PFSK-1 (cell line): ENCODE data around the gene BCL2.

Experiments used
- POLR2AphosphoS5 ChIP-seq: IDR thresholded peaks from 2 replicates; pipeline ENCODE4 v1.6.1; 2012; ENCODE audit warnings: low read depth, mild to moderate bottlenecking, control low read depth, low read length, moderate library complexity
- SIN3A ChIP-seq: IDR thresholded peaks from 2 replicates; pipeline ENCODE4 v1.6.1; 2012; ENCODE audit warnings: mild to moderate bottlenecking, low read length, moderate library complexity, borderline replicate concordance; ENCODE audit not compliant: insufficient read depth

DNA sequence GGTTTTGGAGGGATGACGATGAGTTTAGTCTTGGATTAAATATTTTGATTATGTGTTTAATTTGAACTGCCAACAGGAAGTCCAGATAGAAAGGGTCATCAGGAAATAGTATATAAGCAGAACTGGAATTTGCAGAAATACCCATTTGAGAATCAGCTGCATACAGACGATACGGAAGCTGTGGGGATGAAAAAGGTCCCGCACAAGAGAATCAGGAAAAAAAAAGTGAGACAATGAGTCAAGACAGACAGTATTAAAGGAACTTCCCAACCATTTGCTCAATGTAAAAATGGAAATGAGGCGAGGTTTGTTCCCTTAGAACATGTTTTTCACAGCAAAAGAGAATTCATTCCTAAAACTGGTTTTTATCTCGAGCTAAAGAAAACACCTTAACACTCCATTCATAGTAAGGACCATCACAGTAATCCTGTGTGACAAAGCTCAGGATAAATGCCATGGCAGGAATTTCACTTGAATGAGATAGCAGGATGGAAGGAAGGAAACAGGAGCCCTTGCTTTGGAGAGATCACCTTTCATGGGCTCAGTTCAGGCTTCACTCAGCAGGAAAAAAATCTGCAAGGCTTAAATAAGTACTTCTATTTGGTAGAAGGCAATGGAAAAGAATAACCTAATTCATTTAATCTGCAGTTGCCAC lies 29.3 kb downstream of the BCL2 start:
- TF ChIP-seq POLR2AphosphoS5 (no peak), SIN3A (no peak)
